K562 (cell line): ENCODE results near the gene MED29. TPM values are rescaled to one million over a fixed set of nuclear protein-coding genes. Genes with fewer than 3 reads are reported as not detected.
A peak's percentile ranks its signal among the peaks of the same experiment; 100 is the strongest.

ENCODE experiments used
- AFF1 ChIP-seq, 2 experiments: fragments of 450-650 bp; IDR thresholded peaks; 2 replicates each; pipeline ENCODE4 v1.6.1; 2018; ENCODE audit warnings: mild to moderate bottlenecking in 2 of 2, low read depth in 1 of 2; ENCODE audit not compliant: partially characterized antibody in 2 of 2
- ATF7 ChIP-seq: fragments of 450-650 bp; IDR thresholded peaks from 2 replicates; pipeline ENCODE4 v1.7.1; 2014; ENCODE audit warnings: mild to moderate bottlenecking, moderate library complexity
- CSDE1 ChIP-seq, 2 experiments: fragments of 450-650 bp; IDR thresholded peaks; 2 replicates each; pipeline ENCODE4 v1.6.1; 2016; ENCODE audit warnings: mild to moderate bottlenecking in 1 of 2
- DPF2 ChIP-seq: fragments of 450-650 bp; IDR thresholded peaks from 2 replicates; pipeline ENCODE4 v1.6.1; 2016
- GATA2 ChIP-seq: sonication (generic); formaldehyde crosslinking; IDR thresholded peaks from 2 replicates; pipeline ENCODE4 v1.4.0; 2020; ENCODE audit warnings: mild to moderate bottlenecking, missing genetic modification reagents
- HNRNPUL1 ChIP-seq: fragments of 200-400 bp; formaldehyde crosslinking; IDR thresholded peaks from 2 replicates; pipeline ENCODE4 v1.6.1; 2017; ENCODE audit warnings: low read length
- IRF2 ChIP-seq: sonication (generic); formaldehyde crosslinking; IDR thresholded peaks from 2 replicates; pipeline ENCODE4 v1.8.1; 2022; ENCODE audit warnings: mild to moderate bottlenecking, missing genetic modification reagents
- KLF10 ChIP-seq: fragments of 250-450 bp; sonication (Bioruptor Pico); IDR thresholded peaks from 2 replicates; pipeline ENCODE4 v1.6.1; 2021; ENCODE audit warnings: matching md5 sums
- NFRKB ChIP-seq: fragments of 450-650 bp; IDR thresholded peaks from 2 replicates; pipeline ENCODE4 v1.6.1; 2016; ENCODE audit warnings: low read depth
- RBM22 ChIP-seq: fragments of 200-400 bp; formaldehyde crosslinking; IDR thresholded peaks from 2 replicates; pipeline ENCODE4 v1.6.1; 2018; ENCODE audit warnings: low read length, low read depth; ENCODE audit not compliant: poor library complexity, severe bottlenecking
- SRSF9 ChIP-seq: fragments of 200-400 bp; formaldehyde crosslinking; IDR thresholded peaks from 2 replicates; pipeline ENCODE4 v1.6.1; 2017; ENCODE audit warnings: low read depth, low read length, borderline replicate concordance
- ZBTB7A ChIP-seq: IDR thresholded peaks from 2 replicates; pipeline ENCODE4 v1.6.1; 2011; ENCODE audit warnings: low read depth, mild to moderate bottlenecking, low read length, moderate library complexity, borderline replicate concordance; ENCODE audit not compliant: control insufficient read depth
- ZNF212 ChIP-seq: fragments of 450-650 bp; formaldehyde crosslinking; IDR thresholded peaks from 2 replicates; pipeline ENCODE4 v1.4.0; 2020; ENCODE audit warnings: mild to moderate bottlenecking
- polyA plus RNA-seq, 8 experiments: library from polyadenylated mRNA; depleted of rRNA in 4 of 8; stranded (reverse) in 5 of 8; unstranded in 3 of 8; fragments of >200 nt; fragmentation: Nextera tagmentation in 2 of 8; fragmentation: Illumina TruSeq in 1 of 8; extraction: Ambion mirVana in 2 of 8; extraction: Trizol in 1 of 8; gene quantifications; 2 replicates each; pipeline versions ENCODE4 v1.2.1 to v1.2.3, GENCODE V29; 2011 to 2014; ENCODE audit warnings: inconsistent platforms in 1 of 8, missing spikeins in 1 of 8
- total RNA-seq, 7 experiments: library from RNA; depleted of rRNA in 6 of 7; stranded (reverse); fragments of >200 nt in 6 of 7; fragmentation: Illumina TruSeq in 2 of 7; extraction: Trizol in 2 of 7; gene quantifications; 2 replicates each; pipeline versions ENCODE4 v1.2.1 to v1.2.3, GENCODE V29; 2011 to 2021; ENCODE audit warnings: low replicate concordance in 1 of 7
- TF ChIP-seq, protein P1 (sequence below): sonication (generic); formaldehyde crosslinking; IDR thresholded peaks from 2 replicates; pipeline ENCODE4 v1.8.1; 2023; ENCODE audit warnings: missing genetic modification reagents, mild to moderate bottlenecking, borderline replicate concordance
- TF ChIP-seq, protein P2 (sequence below): fragments of 250-450 bp; sonication (Bioruptor Pico); IDR thresholded peaks from 2 replicates; pipeline ENCODE4 v1.4.0; 2020; ENCODE audit warnings: mild to moderate bottlenecking, moderate library complexity, borderline replicate concordance

MED29 gene
- total and polyA plus RNA-seq, 9 of the 15 experiments (the other 6 are each of a cell fraction or from before 2014, with no cell fraction given), result 1.8 to 22.6 (median 12.4) TPM

GRCh38 chr19:39430675-39431593, 39.8 kb downstream of the MED29 start (continued):
- TF ChIP-seq AFF1 (IDR thresholded peaks at IDR 0.05; ENCODE audit: low read depth in 1 of 2, partially characterized antibody in 2 of 2), result peak in 1 of 2 experiments; percentile 33
- peak; percentile 94 for TF ChIP-seq ATF7
- TF ChIP-seq KLF10 (CRISPR knock-in tag), result no peak
- TF ChIP-seq, protein P1, sequence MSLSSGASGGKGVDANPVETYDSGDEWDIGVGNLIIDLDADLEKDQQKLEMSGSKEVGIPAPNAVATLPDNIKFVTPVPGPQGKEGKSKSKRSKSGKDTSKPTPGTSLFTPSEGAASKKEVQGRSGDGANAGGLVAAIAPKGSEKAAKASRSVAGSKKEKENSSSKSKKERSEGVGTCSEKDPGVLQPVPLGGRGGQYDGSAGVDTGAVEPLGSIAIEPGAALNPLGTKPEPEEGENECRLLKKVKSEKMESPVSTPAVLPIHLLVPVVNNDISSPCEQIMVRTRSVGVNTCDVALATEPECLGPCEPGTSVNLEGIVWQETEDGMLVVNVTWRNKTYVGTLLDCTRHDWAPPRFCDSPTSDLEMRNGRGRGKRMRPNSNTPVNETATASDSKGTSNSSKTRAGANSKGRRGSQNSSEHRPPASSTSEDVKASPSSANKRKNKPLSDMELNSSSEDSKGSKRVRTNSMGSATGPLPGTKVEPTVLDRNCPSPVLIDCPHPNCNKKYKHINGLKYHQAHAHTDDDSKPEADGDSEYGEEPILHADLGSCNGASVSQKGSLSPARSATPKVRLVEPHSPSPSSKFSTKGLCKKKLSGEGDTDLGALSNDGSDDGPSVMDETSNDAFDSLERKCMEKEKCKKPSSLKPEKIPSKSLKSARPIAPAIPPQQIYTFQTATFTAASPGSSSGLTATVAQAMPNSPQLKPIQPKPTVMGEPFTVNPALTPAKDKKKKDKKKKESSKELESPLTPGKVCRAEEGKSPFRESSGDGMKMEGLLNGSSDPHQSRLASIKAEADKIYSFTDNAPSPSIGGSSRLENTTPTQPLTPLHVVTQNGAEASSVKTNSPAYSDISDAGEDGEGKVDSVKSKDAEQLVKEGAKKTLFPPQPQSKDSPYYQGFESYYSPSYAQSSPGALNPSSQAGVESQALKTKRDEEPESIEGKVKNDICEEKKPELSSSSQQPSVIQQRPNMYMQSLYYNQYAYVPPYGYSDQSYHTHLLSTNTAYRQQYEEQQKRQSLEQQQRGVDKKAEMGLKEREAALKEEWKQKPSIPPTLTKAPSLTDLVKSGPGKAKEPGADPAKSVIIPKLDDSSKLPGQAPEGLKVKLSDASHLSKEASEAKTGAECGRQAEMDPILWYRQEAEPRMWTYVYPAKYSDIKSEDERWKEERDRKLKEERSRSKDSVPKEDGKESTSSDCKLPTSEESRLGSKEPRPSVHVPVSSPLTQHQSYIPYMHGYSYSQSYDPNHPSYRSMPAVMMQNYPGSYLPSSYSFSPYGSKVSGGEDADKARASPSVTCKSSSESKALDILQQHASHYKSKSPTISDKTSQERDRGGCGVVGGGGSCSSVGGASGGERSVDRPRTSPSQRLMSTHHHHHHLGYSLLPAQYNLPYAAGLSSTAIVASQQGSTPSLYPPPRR (CRISPR knock-in tag), result peak; percentile 54; the same call in 1 of the 2 replicates
- no peak for TF ChIP-seq GATA2
- no peak for TF ChIP-seq ZNF212 (CRISPR knock-in tag)
- TF ChIP-seq HNRNPUL1, result no peak
- TF ChIP-seq NFRKB, result no peak
- TF ChIP-seq ZBTB7A, result no peak
- TF ChIP-seq, protein P2, sequence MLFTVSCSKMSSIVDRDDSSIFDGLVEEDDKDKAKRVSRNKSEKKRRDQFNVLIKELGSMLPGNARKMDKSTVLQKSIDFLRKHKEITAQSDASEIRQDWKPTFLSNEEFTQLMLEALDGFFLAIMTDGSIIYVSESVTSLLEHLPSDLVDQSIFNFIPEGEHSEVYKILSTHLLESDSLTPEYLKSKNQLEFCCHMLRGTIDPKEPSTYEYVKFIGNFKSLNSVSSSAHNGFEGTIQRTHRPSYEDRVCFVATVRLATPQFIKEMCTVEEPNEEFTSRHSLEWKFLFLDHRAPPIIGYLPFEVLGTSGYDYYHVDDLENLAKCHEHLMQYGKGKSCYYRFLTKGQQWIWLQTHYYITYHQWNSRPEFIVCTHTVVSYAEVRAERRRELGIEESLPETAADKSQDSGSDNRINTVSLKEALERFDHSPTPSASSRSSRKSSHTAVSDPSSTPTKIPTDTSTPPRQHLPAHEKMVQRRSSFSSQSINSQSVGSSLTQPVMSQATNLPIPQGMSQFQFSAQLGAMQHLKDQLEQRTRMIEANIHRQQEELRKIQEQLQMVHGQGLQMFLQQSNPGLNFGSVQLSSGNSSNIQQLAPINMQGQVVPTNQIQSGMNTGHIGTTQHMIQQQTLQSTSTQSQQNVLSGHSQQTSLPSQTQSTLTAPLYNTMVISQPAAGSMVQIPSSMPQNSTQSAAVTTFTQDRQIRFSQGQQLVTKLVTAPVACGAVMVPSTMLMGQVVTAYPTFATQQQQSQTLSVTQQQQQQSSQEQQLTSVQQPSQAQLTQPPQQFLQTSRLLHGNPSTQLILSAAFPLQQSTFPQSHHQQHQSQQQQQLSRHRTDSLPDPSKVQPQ (CRISPR knock-in tag), result no peak
- peak; percentile 74 for TF ChIP-seq DPF2
- no peak for TF ChIP-seq SRSF9
- no peak for TF ChIP-seq CSDE1 (IDR thresholded peaks at IDR 0.05)
- TF ChIP-seq RBM22, result no peak
- no peak for TF ChIP-seq IRF2 (CRISPR knock-in tag)
